ENCODE data around the gene LHX4.

DNA sequence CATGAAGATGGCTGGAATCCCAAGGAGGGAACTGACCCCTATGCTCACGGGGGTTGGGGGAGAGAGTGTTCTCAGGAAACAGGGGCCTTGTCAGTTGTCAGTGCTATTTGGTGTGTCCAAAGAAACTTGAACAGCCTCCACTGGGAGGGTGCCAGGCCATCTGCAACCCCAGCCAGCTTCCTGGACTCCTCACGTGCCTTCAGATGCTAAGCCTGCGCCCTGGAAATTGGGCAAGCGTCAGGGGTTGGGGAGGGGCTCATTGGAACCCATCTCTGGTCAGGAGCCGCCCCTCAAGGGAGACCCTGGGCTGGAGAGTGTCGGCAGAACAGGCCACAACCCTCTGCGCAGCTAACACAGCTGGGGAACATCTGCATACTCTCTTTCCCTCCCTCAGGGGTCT, 13.1 kb upstream of the LHX4 start:
- TF ChIP-seq, protein P1, sequence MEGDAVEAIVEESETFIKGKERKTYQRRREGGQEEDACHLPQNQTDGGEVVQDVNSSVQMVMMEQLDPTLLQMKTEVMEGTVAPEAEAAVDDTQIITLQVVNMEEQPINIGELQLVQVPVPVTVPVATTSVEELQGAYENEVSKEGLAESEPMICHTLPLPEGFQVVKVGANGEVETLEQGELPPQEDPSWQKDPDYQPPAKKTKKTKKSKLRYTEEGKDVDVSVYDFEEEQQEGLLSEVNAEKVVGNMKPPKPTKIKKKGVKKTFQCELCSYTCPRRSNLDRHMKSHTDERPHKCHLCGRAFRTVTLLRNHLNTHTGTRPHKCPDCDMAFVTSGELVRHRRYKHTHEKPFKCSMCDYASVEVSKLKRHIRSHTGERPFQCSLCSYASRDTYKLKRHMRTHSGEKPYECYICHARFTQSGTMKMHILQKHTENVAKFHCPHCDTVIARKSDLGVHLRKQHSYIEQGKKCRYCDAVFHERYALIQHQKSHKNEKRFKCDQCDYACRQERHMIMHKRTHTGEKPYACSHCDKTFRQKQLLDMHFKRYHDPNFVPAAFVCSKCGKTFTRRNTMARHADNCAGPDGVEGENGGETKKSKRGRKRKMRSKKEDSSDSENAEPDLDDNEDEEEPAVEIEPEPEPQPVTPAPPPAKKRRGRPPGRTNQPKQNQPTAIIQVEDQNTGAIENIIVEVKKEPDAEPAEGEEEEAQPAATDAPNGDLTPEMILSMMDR (IDR thresholded peaks at IDR 0.05): no peak
- no peak for TF ChIP-seq POLR2A (IDR thresholded peaks at IDR 0.05)

Data from breast epithelium (tissue), 3 donors.